CD4-positive, alpha-beta T cell treated with Interleukin-12 subunit alpha and Interleukin-12 subunit beta, for 1 hour (primary cell): ENCODE data around the gene GATA1.

Experiments
- DNase-seq: peaks from one replicate; pipeline ENCODE4 v3.0.0-alpha.2; 2020

GATA1 gene

GRCh38 chrX:48785540-48786214, 713 bp upstream of the GATA1 start:
- no peak for DNase-seq

DNA sequence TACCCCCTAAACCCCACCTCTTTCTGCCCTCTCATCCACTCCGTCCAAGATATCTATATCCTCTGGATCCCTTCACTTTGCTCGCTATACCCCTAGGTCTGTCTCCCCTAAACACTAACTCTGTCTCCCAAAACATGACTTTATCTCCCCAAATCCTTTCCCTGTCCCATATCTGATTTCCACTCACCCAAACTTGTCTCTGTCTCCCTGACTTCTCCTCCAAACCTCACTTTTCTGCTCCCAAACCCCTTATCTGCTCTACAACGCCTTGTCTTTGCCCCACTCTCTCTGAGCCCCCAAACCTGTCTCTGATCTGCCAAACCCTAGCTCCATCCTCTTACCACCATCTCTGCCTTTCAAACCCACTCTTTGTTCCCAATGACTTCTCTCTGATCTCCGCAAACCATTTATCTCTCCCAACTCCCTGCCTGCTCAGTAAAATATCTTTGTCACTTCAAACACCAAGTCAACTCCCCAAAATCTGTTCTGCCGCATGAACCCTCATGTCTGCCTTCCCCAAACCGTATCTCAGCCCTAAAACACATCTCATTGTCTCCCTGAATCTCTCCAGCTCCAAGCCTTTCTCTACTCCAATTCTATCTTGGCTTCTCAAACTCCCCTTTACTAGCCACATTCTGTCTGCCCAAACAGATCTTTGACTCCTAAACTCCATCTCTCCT, 575 bp downstream of the GATA1 start:
- no peak for DNase-seq

GRCh38 chrX:48787505-48788443, 1.4 kb downstream of the GATA1 start:
- DNase-seq, result no peak

- DNase-seq, result no peak
Observed at GRCh38 chrX:48789366-48790220, 3.2 kb downstream of the GATA1 start.

- DNase-seq, result no peak
Observed at GRCh38 chrX:48790477-48790876, 4.1 kb downstream of the GATA1 start.

- no peak for DNase-seq
Observed at GRCh38 chrX:48791063-48791820, 4.9 kb downstream of the GATA1 start.

- DNase-seq, result no peak
Observed at GRCh38 chrX:48792219-48792618, 5.8 kb downstream of the GATA1 start.

DNA sequence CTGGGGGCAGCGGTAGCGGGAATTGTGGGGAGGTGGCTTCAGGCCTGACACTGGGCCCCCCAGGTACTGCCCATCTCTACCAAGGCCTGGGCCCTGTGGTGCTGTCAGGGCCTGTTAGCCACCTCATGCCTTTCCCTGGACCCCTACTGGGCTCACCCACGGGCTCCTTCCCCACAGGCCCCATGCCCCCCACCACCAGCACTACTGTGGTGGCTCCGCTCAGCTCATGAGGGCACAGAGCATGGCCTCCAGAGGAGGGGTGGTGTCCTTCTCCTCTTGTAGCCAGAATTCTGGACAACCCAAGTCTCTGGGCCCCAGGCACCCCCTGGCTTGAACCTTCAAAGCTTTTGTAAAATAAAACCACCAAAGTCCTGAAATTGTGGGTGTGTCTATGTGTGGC, 7.5 kb downstream of the GATA1 start:
- no peak for DNase-seq

DNA sequence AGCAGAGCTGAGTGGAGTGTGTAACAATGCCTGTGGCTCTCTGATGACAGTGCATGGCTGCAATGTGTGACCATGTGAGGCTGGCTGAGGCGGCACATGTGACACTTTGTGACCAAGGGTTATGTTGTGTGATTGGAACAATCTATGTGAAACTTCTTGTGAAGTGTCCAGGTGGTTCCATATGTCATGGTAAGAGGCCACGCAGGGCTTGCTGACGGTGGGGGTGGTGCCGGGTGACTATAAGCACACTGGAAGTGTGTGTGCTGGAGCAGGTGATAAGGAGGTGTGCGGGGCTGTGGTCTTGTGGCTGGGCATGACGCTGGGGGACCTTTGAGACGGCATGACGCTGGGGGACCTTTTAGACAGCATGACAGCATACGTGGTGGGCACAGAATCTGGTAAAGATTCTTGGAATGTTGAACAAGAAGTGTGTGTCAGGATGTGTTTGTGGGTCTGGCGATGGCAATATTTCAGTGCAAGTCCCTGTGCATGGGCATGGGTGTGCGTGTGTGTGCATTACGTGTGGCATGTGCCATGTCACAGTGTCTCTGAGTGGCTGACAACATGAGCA, 8.0 kb downstream of the GATA1 start:
- no peak for DNase-seq

DNA sequence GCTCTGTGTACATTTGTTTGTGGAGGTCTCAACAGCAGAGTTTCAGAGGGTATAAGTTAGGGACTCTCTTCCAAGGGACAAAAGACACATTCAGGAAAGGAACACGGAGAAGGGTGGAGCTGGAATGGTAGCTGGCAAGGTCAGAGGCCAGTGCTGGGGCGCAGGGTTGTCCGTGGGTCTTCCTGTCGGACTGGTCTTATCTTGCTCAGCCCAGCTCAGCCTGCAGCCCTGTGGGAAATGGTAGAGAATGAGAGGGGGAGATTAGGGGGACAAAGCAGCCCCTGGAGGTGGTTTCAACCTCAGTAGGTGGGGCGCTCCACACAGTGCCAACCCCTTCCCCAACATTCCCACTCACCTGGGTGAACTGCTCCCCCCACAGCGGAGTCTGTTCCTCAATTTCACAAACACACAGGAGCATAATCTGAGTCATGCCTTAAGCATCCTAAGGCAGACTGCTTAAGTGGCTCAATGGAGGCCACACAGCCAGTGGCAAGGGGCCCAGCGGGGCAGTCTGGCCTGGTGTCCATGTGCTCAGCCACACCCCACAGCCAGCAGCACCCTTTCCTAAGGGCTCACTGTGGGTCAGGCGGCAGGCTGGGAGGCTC, 8.6 kb downstream of the GATA1 start:
- DNase-seq, result no peak

- DNase-seq, result no peak
Observed at GRCh38 chrX:48798318-48798717, 11.9 kb downstream of the GATA1 start.

DNA sequence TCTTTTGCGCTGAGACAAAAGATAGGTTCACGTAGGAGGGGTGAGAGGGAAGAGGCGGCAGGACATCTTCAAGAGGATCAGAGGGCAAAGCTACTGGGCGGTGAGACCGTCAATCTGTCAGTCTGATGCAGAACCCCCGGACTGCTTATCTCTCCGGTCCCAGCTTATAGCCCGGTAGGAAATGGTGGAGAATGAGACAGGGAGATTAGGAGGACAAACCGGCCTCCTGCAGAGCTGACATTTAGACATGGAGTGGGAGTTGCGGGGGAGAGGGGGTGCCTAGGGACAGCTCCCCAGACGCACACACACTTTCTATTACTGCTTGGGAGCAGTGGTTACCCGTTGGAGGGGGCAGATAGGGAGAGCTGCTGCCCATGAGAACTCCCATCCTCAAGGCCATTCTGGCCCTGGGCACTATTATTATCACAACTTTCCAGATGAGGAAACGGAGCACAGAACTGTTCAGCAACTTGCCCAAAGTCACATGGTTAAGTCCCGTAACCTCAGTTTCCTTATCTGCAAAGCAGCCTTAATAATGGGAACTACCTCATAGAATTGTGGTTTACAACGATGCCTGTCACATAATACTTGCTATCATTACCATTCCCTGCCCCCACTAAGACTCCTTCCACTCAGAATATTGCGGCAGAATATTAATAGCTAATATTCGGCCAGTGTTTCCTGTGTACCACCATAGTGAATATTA, 14.3 kb downstream of the GATA1 start:
- DNase-seq, result no peak

GRCh38 chrX:48801280-48802088, 15.1 kb downstream of the GATA1 start, which contains the start of gene HDAC6:
TSS of gene HDAC6 (plus strand) at chrX:48802067. CDS start at chrX:48802693, 626 bp downstream.
- peak; percentile 97 for DNase-seq

GRCh38 chrX:48802089-48802904, 15.9 kb downstream of the GATA1 start:
- DNase-seq, result peak; percentile 70

DNA sequence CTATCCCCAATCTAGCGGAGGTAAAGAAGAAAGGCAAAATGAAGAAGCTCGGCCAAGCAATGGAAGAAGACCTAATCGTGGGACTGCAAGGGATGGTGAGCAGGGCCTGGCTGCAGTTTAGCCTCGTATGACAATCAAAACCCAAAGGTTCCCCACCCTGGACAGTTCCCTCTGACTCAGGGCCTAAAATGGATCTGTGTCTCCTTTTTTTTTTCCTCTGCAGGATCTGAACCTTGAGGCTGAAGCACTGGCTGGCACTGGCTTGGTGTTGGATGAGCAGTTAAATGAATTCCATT, 16.5 kb downstream of the GATA1 start:
- DNase-seq, result no peak

DNA sequence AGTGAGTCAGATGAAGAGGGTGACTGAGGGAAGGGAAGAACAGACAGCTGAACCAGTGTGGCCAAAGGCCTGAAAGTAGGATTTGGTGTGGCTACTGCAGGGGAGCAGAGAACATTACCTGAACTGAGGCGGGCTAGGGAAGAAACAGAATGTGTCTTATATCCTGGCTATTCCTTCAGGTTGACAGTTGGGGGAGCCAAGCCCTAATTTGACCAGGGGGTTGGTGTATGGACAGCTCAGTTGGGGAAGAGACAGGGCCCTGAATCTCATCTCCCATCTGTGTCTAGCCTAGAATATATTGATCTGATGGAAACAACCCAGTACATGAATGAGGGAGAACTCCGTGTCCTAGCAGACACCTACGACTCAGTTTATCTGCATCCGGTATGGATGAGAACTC, 19.7 kb downstream of the GATA1 start:
- DNase-seq, result no peak

- no peak for DNase-seq
Observed at GRCh38 chrX:48813644-48814043, 27.3 kb downstream of the GATA1 start.

- no peak for DNase-seq
Observed at GRCh38 chrX:48814722-48815121, 28.3 kb downstream of the GATA1 start.

GRCh38 chrX:48815266-48815665, 28.9 kb downstream of the GATA1 start:
- no peak for DNase-seq
